ENCODE results near the gene ST3GAL5. TPM values are rescaled to one million over a fixed set of nuclear protein-coding genes. Genes with fewer than 3 reads are reported as not detected.

Gene ST3GAL5
- total and polyA plus RNA-seq, 4 donors, result 83.2 to 120 (median 108) TPM

- Histone ChIP-seq H3K27ac (ENCODE audit: low read depth, low read length) (peak overlapping the region; percentile 79), H3K9me3 (ENCODE audit: control insufficient read depth, insufficient read depth, low read length) (no peaks in the 10 kb centered on the region), H3K36me3 (ENCODE audit: control insufficient read depth, insufficient read depth, low read length) (peaks cover 2% of the 10 kb centered on the region), H3K27me3 (ENCODE audit: control insufficient read depth, insufficient read depth, low read length) (peaks cover 1% of the 10 kb centered on the region), H3K4me1 (ENCODE audit: control insufficient read depth, insufficient read depth, low read length) (peaks cover 77% of the 10 kb centered on the region), H3K4me3 (ENCODE audit: low read depth, low read length) (no peak overlapping the region)
- no peak for DNase-seq (ENCODE audit: low read depth in 4 of 6, low spot score in 6 of 6)
- WGBS (ENCODE audit: insufficient coverage), result 67% methylated on average over 17 of the region's 20 CpGs
These were observed 93.3 kb downstream of the ST3GAL5 start for GRCh38 chr2:85795331-85796045.

GRCh38 chr2:85794491-85795121, 94.2 kb downstream of the ST3GAL5 start:
- Histone ChIP-seq H3K4me3 (ENCODE audit: low read depth, low read length) (no peak overlapping the region), H3K36me3 (ENCODE audit: control insufficient read depth, insufficient read depth, low read length) (peaks cover 2% of the 10 kb centered on the region), H3K27me3 (ENCODE audit: control insufficient read depth, insufficient read depth, low read length) (peaks cover 2% of the 10 kb centered on the region), H3K9me3 (ENCODE audit: control insufficient read depth, insufficient read depth, low read length) (no peaks in the 10 kb centered on the region), H3K4me1 (ENCODE audit: control insufficient read depth, insufficient read depth, low read length) (peaks cover 82% of the 10 kb centered on the region), H3K27ac (ENCODE audit: low read depth, low read length) (peak overlapping the region; percentile 3)
- DNase-seq (ENCODE audit: low read depth in 4 of 6, low spot score in 6 of 6), result peak in 4 of 6 donors; percentile 49 to 92 (median 76)
- WGBS (ENCODE audit: insufficient coverage), result 52% methylated on average over 12 of the region's 14 CpGs

DNA sequence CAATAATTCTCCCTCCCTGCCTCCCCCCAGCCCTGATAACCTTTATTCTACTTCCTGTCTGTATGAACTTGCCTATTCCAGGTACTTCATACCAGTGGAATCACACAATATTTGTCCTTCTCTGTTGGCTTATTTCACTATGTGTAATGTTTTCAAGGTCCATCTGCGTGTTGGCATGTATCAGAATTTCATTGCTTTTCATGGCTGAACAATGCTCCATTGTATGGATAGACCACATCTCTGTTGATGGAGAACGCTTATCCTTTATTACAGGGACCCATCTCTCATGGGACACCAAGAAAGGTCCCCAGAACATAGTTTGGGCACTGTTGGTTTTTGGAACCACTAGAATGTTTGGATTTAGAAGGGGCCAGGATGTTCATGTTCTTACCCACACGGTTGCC, 94.8 kb downstream of the ST3GAL5 start:
- no peak for DNase-seq (ENCODE audit: low read depth in 4 of 6, low spot score in 6 of 6)
- WGBS (ENCODE audit: insufficient coverage), result 17% methylated on average over 1 of the region's 3 CpGs
- peak overlapping the region; percentile 3 for H3K27ac ChIP-seq (ENCODE audit: low read depth, low read length)
- no peaks in the 10 kb centered on the region for H3K9me3 ChIP-seq (ENCODE audit: control insufficient read depth, insufficient read depth, low read length)
- peaks cover 2% of the 10 kb centered on the region for H3K36me3 ChIP-seq (ENCODE audit: control insufficient read depth, insufficient read depth, low read length)
- H3K4me1 ChIP-seq (ENCODE audit: control insufficient read depth, insufficient read depth, low read length), result peaks cover 76% of the 10 kb centered on the region
- H3K4me3 ChIP-seq (ENCODE audit: low read depth, low read length), result no peak overlapping the region
- H3K27me3 ChIP-seq (ENCODE audit: control insufficient read depth, insufficient read depth, low read length), result peaks cover 2% of the 10 kb centered on the region

GRCh38 chr2:85793584-85793983, 95.2 kb downstream of the ST3GAL5 start:
- H3K9me3 ChIP-seq (ENCODE audit: control insufficient read depth, insufficient read depth, low read length), result no peaks in the 10 kb centered on the region
- no peak for DNase-seq (ENCODE audit: low read depth in 4 of 6, low spot score in 6 of 6)
- peaks cover 2% of the 10 kb centered on the region for H3K27me3 ChIP-seq (ENCODE audit: control insufficient read depth, insufficient read depth, low read length)
- H3K27ac ChIP-seq (ENCODE audit: low read depth, low read length), result no peak overlapping the region
- H3K36me3 ChIP-seq (ENCODE audit: control insufficient read depth, insufficient read depth, low read length), result peaks cover 2% of the 10 kb centered on the region
- H3K4me3 ChIP-seq (ENCODE audit: low read depth, low read length), result no peak overlapping the region
- H3K4me1 ChIP-seq (ENCODE audit: control insufficient read depth, insufficient read depth, low read length), result peaks cover 77% of the 10 kb centered on the region
- no CpG with 5 or more reads among the region's 4 CpGs for WGBS (ENCODE audit: insufficient coverage)

DNA sequence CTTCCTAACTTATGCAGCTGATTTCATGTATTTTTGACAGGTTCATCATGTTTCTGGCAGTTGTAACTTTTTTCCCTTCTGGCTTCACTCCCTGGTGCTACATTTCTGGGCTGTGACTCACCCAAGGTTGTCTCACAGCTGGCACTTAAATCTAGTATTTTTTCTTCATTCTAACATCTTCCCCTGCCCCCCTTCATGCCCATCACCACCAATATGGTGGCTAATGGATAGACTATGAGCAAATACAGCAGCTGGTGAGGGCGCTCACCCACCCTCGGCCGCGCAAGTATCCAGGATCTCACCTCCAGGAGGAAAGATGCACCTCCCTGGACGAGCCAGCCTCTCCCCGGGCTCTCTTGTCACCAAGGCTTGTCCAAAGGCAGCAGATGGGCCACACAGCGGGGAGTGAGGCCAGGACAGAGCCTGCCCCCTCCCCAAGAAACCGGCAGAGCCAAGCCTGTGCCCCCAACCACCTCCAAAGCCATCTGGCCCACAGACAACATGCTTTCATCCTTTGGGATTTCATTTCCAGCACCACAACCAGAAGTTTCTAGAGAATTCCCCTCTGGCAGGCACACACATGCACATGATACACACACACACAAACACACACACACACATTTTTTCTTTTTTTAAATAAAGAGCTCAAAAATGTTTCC, 95.9 kb downstream of the ST3GAL5 start:
- peaks cover 79% of the 10 kb centered on the region for H3K4me1 ChIP-seq (ENCODE audit: control insufficient read depth, insufficient read depth, low read length)
- H3K27me3 ChIP-seq (ENCODE audit: control insufficient read depth, insufficient read depth, low read length), result peaks cover 2% of the 10 kb centered on the region
- 51% methylated on average over 8 of the region's 8 CpGs for whole genome bisulfite sequencing (ENCODE audit: insufficient coverage)
- peaks cover 4% of the 10 kb centered on the region for H3K36me3 ChIP-seq (ENCODE audit: control insufficient read depth, insufficient read depth, low read length)
- DNase-seq (ENCODE audit: low read depth in 4 of 6, low spot score in 6 of 6), result no peak
- H3K4me3 ChIP-seq (ENCODE audit: low read depth, low read length), result no peak overlapping the region
- no peak overlapping the region for H3K27ac ChIP-seq (ENCODE audit: low read depth, low read length)
- no peaks in the 10 kb centered on the region for H3K9me3 ChIP-seq (ENCODE audit: control insufficient read depth, insufficient read depth, low read length)

- WGBS (ENCODE audit: insufficient coverage), result 86% methylated on average over 22 of the region's 22 CpGs
- Histone ChIP-seq H3K36me3 (ENCODE audit: control insufficient read depth, insufficient read depth, low read length) (peaks cover 13% of the 10 kb centered on the region), H3K4me1 (ENCODE audit: control insufficient read depth, insufficient read depth, low read length) (peaks cover 75% of the 10 kb centered on the region), H3K4me3 (ENCODE audit: low read depth, low read length) (no peak overlapping the region), H3K27me3 (ENCODE audit: control insufficient read depth, insufficient read depth, low read length) (peaks cover 2% of the 10 kb centered on the region), H3K27ac (ENCODE audit: low read depth, low read length) (no peak overlapping the region), H3K9me3 (ENCODE audit: control insufficient read depth, insufficient read depth, low read length) (no peaks in the 10 kb centered on the region)
- DNase-seq (ENCODE audit: low read depth in 4 of 6, low spot score in 6 of 6), result no peak
These were observed 96.9 kb downstream of the ST3GAL5 start for GRCh38 chr2:85791704-85792565.

DNA sequence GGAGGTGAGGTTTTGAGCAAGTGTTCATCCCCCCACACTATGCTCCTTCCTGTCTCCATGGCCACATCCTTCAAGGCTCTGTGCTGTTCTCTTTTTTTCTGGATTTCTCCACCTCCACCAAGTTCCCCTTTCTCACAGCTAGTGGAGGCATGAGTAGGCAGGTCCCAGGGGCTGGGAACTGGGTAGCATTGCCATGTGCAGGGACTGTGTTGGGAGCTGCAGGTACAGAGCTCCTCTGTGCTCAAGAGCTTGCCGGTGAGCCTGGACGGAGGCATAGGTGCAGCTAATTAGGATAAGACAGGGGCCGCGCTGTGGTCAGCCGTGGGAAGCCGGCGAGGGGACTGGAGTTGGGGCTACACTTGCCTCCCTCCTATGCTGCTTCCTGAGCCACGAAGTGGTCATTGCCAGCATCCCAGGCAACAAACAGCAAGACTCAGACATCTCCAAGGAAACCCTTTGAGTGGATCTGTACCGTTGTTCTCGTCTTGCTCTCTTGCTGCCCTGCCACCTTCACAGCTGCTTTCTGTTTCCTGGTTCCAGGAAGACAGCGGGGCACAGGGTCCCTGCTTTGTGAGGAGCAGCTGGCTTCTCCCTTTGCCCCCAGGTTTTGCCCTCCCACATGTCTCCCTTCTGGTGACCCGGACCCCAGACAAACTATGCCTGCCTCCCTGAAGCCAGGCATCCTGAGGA, 98.1 kb downstream of the ST3GAL5 start:
- peak overlapping the region; percentile 10 for H3K27ac ChIP-seq (ENCODE audit: low read depth, low read length)
- peaks cover 20% of the 10 kb centered on the region for H3K36me3 ChIP-seq (ENCODE audit: control insufficient read depth, insufficient read depth, low read length)
- WGBS (ENCODE audit: insufficient coverage), result 19% methylated on average over 9 of the region's 12 CpGs
- H3K9me3 ChIP-seq (ENCODE audit: control insufficient read depth, insufficient read depth, low read length), result no peaks in the 10 kb centered on the region
- no peak overlapping the region for H3K4me3 ChIP-seq (ENCODE audit: low read depth, low read length)
- peaks cover 2% of the 10 kb centered on the region for H3K27me3 ChIP-seq (ENCODE audit: control insufficient read depth, insufficient read depth, low read length)
- H3K4me1 ChIP-seq (ENCODE audit: control insufficient read depth, insufficient read depth, low read length), result peaks cover 70% of the 10 kb centered on the region
- peak in 2 of 6 donors; percentile 65 for DNase-seq (ENCODE audit: low read depth in 4 of 6, low spot score in 6 of 6)

DNA sequence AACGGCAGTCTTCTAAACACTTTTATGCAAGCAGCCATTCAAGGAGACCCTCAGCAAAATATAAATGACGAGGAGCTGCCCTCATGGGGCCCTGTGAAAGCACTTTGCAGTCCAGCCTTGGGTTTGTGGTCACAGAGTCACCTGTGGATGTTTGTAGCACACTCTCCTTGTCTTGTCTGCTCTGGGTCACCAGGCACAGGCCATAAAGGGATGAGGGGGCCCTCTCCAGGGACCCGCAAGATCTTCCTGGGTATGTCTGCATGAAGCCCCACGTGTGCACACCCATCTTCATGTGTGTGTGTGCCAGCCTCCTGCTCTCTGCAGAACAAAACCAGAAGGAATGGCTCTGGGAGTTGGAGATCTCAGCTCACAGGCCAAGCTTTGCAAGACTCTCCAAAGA, 98.8 kb downstream of the ST3GAL5 start:
- Histone ChIP-seq H3K4me3 (ENCODE audit: low read depth, low read length) (no peak overlapping the region), H3K4me1 (ENCODE audit: control insufficient read depth, insufficient read depth, low read length) (peaks cover 70% of the 10 kb centered on the region), H3K9me3 (ENCODE audit: control insufficient read depth, insufficient read depth, low read length) (no peaks in the 10 kb centered on the region), H3K27ac (ENCODE audit: low read depth, low read length) (no peak overlapping the region), H3K27me3 (ENCODE audit: control insufficient read depth, insufficient read depth, low read length) (peaks cover 2% of the 10 kb centered on the region), H3K36me3 (ENCODE audit: control insufficient read depth, insufficient read depth, low read length) (peaks cover 24% of the 10 kb centered on the region)
- WGBS (ENCODE audit: insufficient coverage), result 81% methylated on average over 4 of the region's 4 CpGs
- no peak for DNase-seq (ENCODE audit: low read depth in 4 of 6, low spot score in 6 of 6)

DNA sequence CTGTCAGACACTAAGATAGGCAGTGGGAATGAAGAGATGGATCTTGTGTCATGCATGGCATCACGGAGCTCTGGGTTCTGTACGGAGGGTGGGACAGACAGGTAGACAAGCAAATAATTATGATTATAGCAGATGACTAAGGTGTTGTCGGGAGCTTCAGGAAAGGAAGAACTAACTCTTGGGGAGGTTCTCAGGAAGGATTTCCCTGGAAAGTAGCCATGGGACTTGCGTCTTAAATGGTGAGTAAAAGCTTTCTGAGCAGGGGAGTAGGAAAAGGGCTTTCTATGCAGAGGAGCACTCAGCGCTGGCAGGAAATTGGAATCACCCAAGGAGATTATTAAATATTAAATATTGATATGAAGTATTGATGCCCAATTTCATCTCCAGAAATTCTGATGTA, 99.5 kb downstream of the ST3GAL5 start:
- Histone ChIP-seq H3K9me3 (ENCODE audit: control insufficient read depth, insufficient read depth, low read length) (no peaks in the 10 kb centered on the region), H3K4me1 (ENCODE audit: control insufficient read depth, insufficient read depth, low read length) (peaks cover 70% of the 10 kb centered on the region), H3K27me3 (ENCODE audit: control insufficient read depth, insufficient read depth, low read length) (peaks cover 2% of the 10 kb centered on the region), H3K27ac (ENCODE audit: low read depth, low read length) (no peak overlapping the region), H3K4me3 (ENCODE audit: low read depth, low read length) (no peak overlapping the region), H3K36me3 (ENCODE audit: control insufficient read depth, insufficient read depth, low read length) (peaks cover 24% of the 10 kb centered on the region)
- DNase-seq (ENCODE audit: low read depth in 4 of 6, low spot score in 6 of 6), result no peak
- WGBS (ENCODE audit: insufficient coverage), result 86% methylated on average over 4 of the region's 5 CpGs
